GM23338 (cell line): Measurements from ENCODE around the gene ZBTB49. TPM values are rescaled to one million over a fixed set of nuclear protein-coding genes. Genes with fewer than 3 reads are reported as not detected.
"Not testable (repeated sequence)": the region's sequence is repeated elsewhere in the genome, so short reads cannot be mapped to it uniquely, and the experiment has no call there.

Experiments
- ATAC-seq: fragments of 200-7000 bp; cut with Tn5 transposase; 3 replicates; pipeline ENCODE4 v1.9.1; 2020
- DNase-seq: peaks from one replicate; pipeline ENCODE4 v3.0.0-alpha.2; 2015; ENCODE audit warnings: low spot score
- H2AFZ ChIP-seq: fragments of 200-600 bp; sonication (generic); 2 replicates; pipeline ENCODE4 v1.8.0; 2016; ENCODE audit warnings: antibody characterized with exemption, mild to moderate bottlenecking, moderate library complexity
- H3F3A ChIP-seq: fragments of 200-600 bp; sonication (generic); replicated peaks from 2 replicates; pipeline ENCODE4 v1.8.0; 2017; ENCODE audit warnings: antibody characterized with exemption, mixed run types, low read depth
- H3K27ac ChIP-seq: fragments of 200-600 bp; sonication (generic); 2 replicates; pipeline ENCODE4 v1.6.1; 2016; ENCODE audit warnings: low read depth
- H3K27me3 ChIP-seq: fragments of 200-600 bp; sonication (generic); 2 replicates; pipeline ENCODE4 v1.8.0; 2016; ENCODE audit warnings: mild to moderate bottlenecking, mixed run types, moderate library complexity; ENCODE audit not compliant: insufficient read depth
- H3K36me3 ChIP-seq: fragments of 200-600 bp; sonication (generic); 2 replicates; pipeline ENCODE4 v1.8.0; 2016; ENCODE audit warnings: mild to moderate bottlenecking; ENCODE audit not compliant: insufficient read depth
- H3K4me1 ChIP-seq: fragments of 200-600 bp; sonication (generic); 2 replicates; pipeline ENCODE4 v1.8.0; 2016; ENCODE audit warnings: mild to moderate bottlenecking, moderate library complexity; ENCODE audit not compliant: insufficient read depth
- H3K4me2 ChIP-seq: fragments of 200-600 bp; sonication (generic); 2 replicates; pipeline ENCODE4 v1.7.1; 2017; ENCODE audit warnings: mixed run types
- H3K4me3 ChIP-seq: fragments of 200-600 bp; sonication (generic); 2 replicates; pipeline ENCODE4 v1.6.1; 2016; ENCODE audit warnings: mixed run types
- H3K79me2 ChIP-seq: fragments of 200-600 bp; sonication (generic); replicated peaks from 2 replicates; pipeline ENCODE4 v1.8.0; 2017; ENCODE audit warnings: mild to moderate bottlenecking; ENCODE audit not compliant: insufficient read depth
- H3K9me2 ChIP-seq: fragments of 200-600 bp; sonication (generic); 2 replicates; pipeline ENCODE4 v1.8.0; 2017; ENCODE audit not compliant: insufficient read depth
- H4K20me1 ChIP-seq: fragments of 200-600 bp; sonication (generic); replicated peaks from 2 replicates; pipeline ENCODE4 v1.8.0; 2017; ENCODE audit warnings: mild to moderate bottlenecking; ENCODE audit not compliant: insufficient read depth
- H3K27ac Mint-ChIP-seq: 2 replicates; pipeline ENCODE4 v1.8.0; 2020; ENCODE audit warnings: inconsistent platforms, mild to moderate bottlenecking, moderate library complexity, mixed read lengths
- H3K27me3 Mint-ChIP-seq: 3 replicates; pipeline ENCODE4 v1.8.0; 2022; ENCODE audit warnings: low read depth, mild to moderate bottlenecking, moderate library complexity, mixed read lengths, inconsistent platforms; ENCODE audit not compliant: insufficient read depth, poor library complexity
- H3K36me3 Mint-ChIP-seq: 3 replicates; pipeline ENCODE4 v1.8.0; 2021; ENCODE audit warnings: low read depth, mild to moderate bottlenecking, inconsistent platforms, moderate library complexity, mixed read lengths
- H3K4me1 Mint-ChIP-seq: 3 replicates; pipeline ENCODE4 v1.8.0; 2020; ENCODE audit warnings: mild to moderate bottlenecking, inconsistent platforms, mixed read lengths
- H3K4me3 Mint-ChIP-seq: 3 replicates; pipeline ENCODE4 v1.8.0; 2021; ENCODE audit warnings: moderate library complexity, mild to moderate bottlenecking, inconsistent platforms, mixed read lengths
- H3K9me3 Mint-ChIP-seq: 3 replicates; pipeline ENCODE4 v1.8.0; 2020; ENCODE audit warnings: moderate library complexity, mild to moderate bottlenecking, inconsistent platforms, mixed read lengths
- CTCF ChIP-seq, 2 experiments: fragments of 200-600 bp in 1 of 2; sonication (generic) in 1 of 2; conservative IDR thresholded peaks; 2 replicates each; pipeline versions ENCODE4 v1.5.1 to v1.6.1; 2016 to 2017; ENCODE audit warnings: antibody characterized with exemption in 2 of 2, low read depth in 2 of 2, mild to moderate bottlenecking in 2 of 2, moderate library complexity in 1 of 2
- EZH2 ChIP-seq: fragments of 200-600 bp; sonication (generic); IDR thresholded peaks from one replicate; pipeline ENCODE4 v1.8.0; 2017; ENCODE audit warnings: antibody characterized with exemption, mild to moderate bottlenecking, low read depth; ENCODE audit not compliant: unreplicated experiment
- JUNB ChIP-seq: IDR thresholded peaks from one replicate; pipeline ENCODE4 v1.6.1; 2016; ENCODE audit warnings: antibody characterized with exemption; ENCODE audit not compliant: unreplicated experiment
- NANOG ChIP-seq: IDR thresholded peaks from 2 replicates; pipeline ENCODE4 v1.6.1; 2016; ENCODE audit warnings: antibody characterized with exemption, borderline replicate concordance
- POLR2AphosphoS5 ChIP-seq: IDR thresholded peaks from 2 replicates; pipeline ENCODE4 v1.6.1; 2016; ENCODE audit warnings: antibody characterized with exemption, low read depth
- REST ChIP-seq: IDR thresholded peaks from one replicate; pipeline ENCODE4 v1.6.1; 2018; ENCODE audit warnings: antibody characterized with exemption; ENCODE audit not compliant: unreplicated experiment
- STAT1 ChIP-seq: IDR thresholded peaks from one replicate; pipeline ENCODE4 v1.6.1; 2016; ENCODE audit warnings: antibody characterized with exemption; ENCODE audit not compliant: unreplicated experiment
- ZNF114 ChIP-seq: fragments of 250-450 bp; sonication (Bioruptor Pico); IDR thresholded peaks from 2 replicates; pipeline ENCODE4 v1.5.0; 2020; ENCODE audit warnings: mild to moderate bottlenecking, moderate library complexity
- ZNF462 ChIP-seq: fragments of 250-450 bp; sonication (Bioruptor Pico); IDR thresholded peaks from 2 replicates; pipeline ENCODE4 v1.5.0; 2020; ENCODE audit warnings: mild to moderate bottlenecking, moderate library complexity
- polyA plus RNA-seq: library from polyadenylated mRNA; unstranded; fragments of >200 nt; fragmentation: Nextera tagmentation; extraction: Ambion mirVana; gene quantifications from 2 replicates; pipeline ENCODE4 v1.2.1, GENCODE V29; 2016
- total RNA-seq: library from RNA; depleted of rRNA; stranded (reverse); fragments of >200 nt; shearing (Covaris generic); gene quantifications from 2 replicates; pipeline ENCODE4 v1.2.3, GENCODE V29; 2014

Gene ZBTB49
- total and polyA plus RNA-seq, 2 experiments from 2014 or later = 4.1 to 6.0 TPM

GRCh38 chr4:4256799-4257198 lies 33.3 kb upstream of the ZBTB49 start:
- H3K36me3 ChIP-seq = no peaks in the 10 kb centered on the region
- no peaks in the 10 kb centered on the region for H3K79me2 ChIP-seq
- Mint-ChIP-seq H3K27ac (no peak overlapping the region), H3K4me3 (no peak overlapping the region), H3K36me3 (no peaks in the 10 kb centered on the region), H3K4me1 (no peaks in the 10 kb centered on the region), H3K27me3 (peaks cover 6% of the 10 kb centered on the region), H3K9me3 (no peaks in the 10 kb centered on the region)
- H3F3A ChIP-seq = no peaks in the 10 kb centered on the region
- H3K4me3 ChIP-seq = no peak overlapping the region
- H3K4me1 ChIP-seq = no peaks in the 10 kb centered on the region
- TF ChIP-seq NANOG (no peak), JUNB (no peak), REST (no peak), EZH2 (no peak), POLR2AphosphoS5 (no peak), ZNF462 (CRISPR knock-in tag) (no peak), ZNF114 (CRISPR knock-in tag) (no peak), STAT1 (no peak), CTCF (conservative IDR thresholded peaks at IDR 0.05; ENCODE audit: low read depth in 2 of 2) (no peak)
- peak; percentile 64 for ATAC-seq
- no peaks in the 10 kb centered on the region for H3K9me2 ChIP-seq
- H4K20me1 ChIP-seq = no peaks in the 10 kb centered on the region
- H3K27me3 ChIP-seq = peaks cover 2% of the 10 kb centered on the region; the same call in 1 of the 2 replicates
- DNase-seq = peak; percentile 7
- no peak overlapping the region for H3K4me2 ChIP-seq
- H2AFZ ChIP-seq = no peak overlapping the region
- H3K27ac ChIP-seq = no peak overlapping the region

- H3K79me2 ChIP-seq, H3K4me1 ChIP-seq, H3K4me1 Mint-ChIP-seq, ATAC-seq, H3K27me3 ChIP-seq, H3K9me3 Mint-ChIP-seq, DNase-seq, H4K20me1 ChIP-seq, H3K4me3 Mint-ChIP-seq, H3K27ac Mint-ChIP-seq, H3K4me2 ChIP-seq, H3K27me3 Mint-ChIP-seq, H3K36me3 ChIP-seq, H3K9me2 ChIP-seq, H3K4me3 ChIP-seq, H2AFZ ChIP-seq, H3F3A ChIP-seq, H3K36me3 Mint-ChIP-seq, H3K27ac ChIP-seq: not testable (repeated sequence)
Measured at GRCh38 chr4:4257705-4258104, 32.3 kb upstream of the ZBTB49 start.
